ENCODE measurements around the gene C1QTNF8. TPM values are rescaled to one million over a fixed set of nuclear protein-coding genes. Genes with fewer than 3 reads are reported as not detected.

Gene C1QTNF8
- total RNA-seq, 4 donors from 2014 or later, result not detected

GRCh38 chr16:1113489-1113888, 17.4 kb upstream of the C1QTNF8 start:
- H3K36me3 ChIP-seq, result no peaks in the 10 kb centered on the region
- intact Hi-C loops (cut with DNase I; ENCODE audit: low total_unique reads), result no loop called here
- H3K4me3 ChIP-seq, result no peak overlapping the region
- TF ChIP-seq EP300 (IDR thresholded peaks at IDR 0.05; ENCODE audit: low read depth) (no peak), POLR2AphosphoS5 (IDR thresholded peaks at IDR 0.05) (no peak), CTCF (IDR thresholded peaks at IDR 0.05) (no peak), POLR2A (IDR thresholded peaks at IDR 0.05) (no peak)
- no peak for DNase-seq
- H3K9me3 ChIP-seq, result no peaks in the 10 kb centered on the region
- peaks cover 0 to 4% (median 2%) of the 10 kb centered on the region in 4 donors for H3K4me1 ChIP-seq
- peaks cover 44% of the 10 kb centered on the region for H3K27me3 ChIP-seq
- H3K27ac ChIP-seq, result no peak overlapping the region
- in situ Hi-C loops (cut with MboI; ENCODE audit: low pct_ligation_motif_present in 1 of 4, low pct_unique_long_range_greater_than_20kb in 1 of 4, low sequenced_read_pairs in 3 of 4), result no loop called here
- 67% methylated on average over 15 of the region's 16 CpGs; no CpG with 5 or more reads in 1 of the 2 donors for WGBS, 2 donors (ENCODE audit: low coverage in 1 of 2)

GRCh38 chr16:1112506-1113184, 16.6 kb upstream of the C1QTNF8 start:
- Histone ChIP-seq H3K9me3 (no peaks in the 10 kb centered on the region), H3K27me3 (peaks cover 46% of the 10 kb centered on the region), H3K4me1 (peaks cover 0 to 4% (median 2%) of the 10 kb centered on the region in 4 donors), H3K4me3 (no peak overlapping the region), H3K27ac (no peak overlapping the region), H3K36me3 (no peaks in the 10 kb centered on the region)
- 59% methylated on average over 25 of the region's 26 CpGs; no CpG with 5 or more reads in 1 of the 2 donors for WGBS, 2 donors (ENCODE audit: low coverage in 1 of 2)
- DNase-seq, result no peak
- TF ChIP-seq CTCF (IDR thresholded peaks at IDR 0.05) (no peak), POLR2A (IDR thresholded peaks at IDR 0.05) (no peak), POLR2AphosphoS5 (IDR thresholded peaks at IDR 0.05) (no peak), EP300 (IDR thresholded peaks at IDR 0.05; ENCODE audit: low read depth) (no peak)
- in situ Hi-C loops (cut with MboI; ENCODE audit: low pct_ligation_motif_present in 1 of 4, low pct_unique_long_range_greater_than_20kb in 1 of 4, low sequenced_read_pairs in 3 of 4) (no loop called here), intact Hi-C loops (cut with DNase I; ENCODE audit: low total_unique reads) (no loop called here)

- in situ Hi-C loops (cut with MboI; ENCODE audit: low pct_ligation_motif_present in 1 of 4, low pct_unique_long_range_greater_than_20kb in 1 of 4, low sequenced_read_pairs in 3 of 4), result no loop called here
- peaks cover 59% of the 10 kb centered on the region for H3K27me3 ChIP-seq
- intact Hi-C loops (cut with DNase I; ENCODE audit: low total_unique reads), result no loop called here
- no peak overlapping the region for H3K4me3 ChIP-seq
- no peak overlapping the region for H3K27ac ChIP-seq
- 7 to 26% methylated on average over 9 to 19 of the region's 19 CpGs for WGBS, 2 donors (ENCODE audit: low coverage in 1 of 2)
- TF ChIP-seq CTCF (IDR thresholded peaks at IDR 0.05) (no peak), POLR2A (IDR thresholded peaks at IDR 0.05) (no peak), POLR2AphosphoS5 (IDR thresholded peaks at IDR 0.05) (no peak), EP300 (IDR thresholded peaks at IDR 0.05; ENCODE audit: low read depth) (no peak)
- H3K36me3 ChIP-seq, result no peaks in the 10 kb centered on the region
- no peak for DNase-seq
- peaks cover 0 to 4% (median 2%) of the 10 kb centered on the region in 4 donors for H3K4me1 ChIP-seq
- no peaks in the 10 kb centered on the region for H3K9me3 ChIP-seq
Observed at GRCh38 chr16:1109648-1110047, 13.6 kb upstream of the C1QTNF8 start.

- intact Hi-C loops (cut with DNase I; ENCODE audit: low total_unique reads) (no loop called here), in situ Hi-C loops (cut with MboI; ENCODE audit: low pct_ligation_motif_present in 1 of 4, low pct_unique_long_range_greater_than_20kb in 1 of 4, low sequenced_read_pairs in 3 of 4) (no loop called here)
- Histone ChIP-seq H3K4me1 (peaks cover 0 to 4% (median 2%) of the 10 kb centered on the region in 4 donors), H3K9me3 (no peaks in the 10 kb centered on the region), H3K27me3 (peaks cover 63% of the 10 kb centered on the region), H3K36me3 (no peaks in the 10 kb centered on the region), H3K4me3 (no peak overlapping the region), H3K27ac (no peak overlapping the region)
- DNase-seq, result peak; percentile 55
- WGBS, 2 donors (ENCODE audit: low coverage in 1 of 2), result 37% methylated on average over 33 of the region's 42 CpGs; no CpG with 5 or more reads in 1 of the 2 donors
- TF ChIP-seq EP300 (IDR thresholded peaks at IDR 0.05; ENCODE audit: low read depth), result no peak
- TF ChIP-seq POLR2A (IDR thresholded peaks at IDR 0.05), result no peak
- no peak for TF ChIP-seq CTCF (IDR thresholded peaks at IDR 0.05)
- no peak for TF ChIP-seq POLR2AphosphoS5 (IDR thresholded peaks at IDR 0.05)
Observed at GRCh38 chr16:1108299-1109252, 12.5 kb upstream of the C1QTNF8 start.
